Neural progenitor cell (in vitro differentiated cells): ENCODE measurements around the gene HCRTR1.

Experiments
- CTCF ChIP-seq: fragments of 200-600 bp; sonication (generic); IDR thresholded peaks from 2 replicates; pipeline ENCODE4 v1.5.1; 2017; ENCODE audit warnings: antibody characterized with exemption, mild to moderate bottlenecking
- EZH2 ChIP-seq: fragments of 200-600 bp; sonication (generic); IDR thresholded peaks from 2 replicates; pipeline ENCODE4 v1.6.1; 2017; ENCODE audit warnings: antibody characterized with exemption, mild to moderate bottlenecking, moderate library complexity
- EZH2phosphoT487 ChIP-seq: fragments of 200-600 bp; sonication (generic); IDR thresholded peaks from 2 replicates; pipeline ENCODE4 v1.6.1; 2017; ENCODE audit warnings: antibody characterized with exemption

- no peak for TF ChIP-seq CTCF
- no peak for TF ChIP-seq EZH2
- no peak for TF ChIP-seq EZH2phosphoT487
These were observed 28.9 kb downstream of the HCRTR1 start for GRCh38 chr1:31646259-31646960.
